Testis (tissue), 2 donors: ENCODE results near the gene PLXNB3.

ENCODE experiments used
- POLR2A ChIP-seq: fragments of 450-650 bp; IDR thresholded peaks from one replicate; pipeline ENCODE4 v1.6.1; 2017; ENCODE audit warnings: antibody characterized with exemption, mild to moderate bottlenecking, moderate library complexity
- TF ChIP-seq, protein P1 (sequence below), 3 experiments: fragments of 450-650 bp in 2 of 3; fragments of 200-600 bp in 1 of 3; sonication (generic) in 1 of 3; IDR thresholded peaks; one replicate each; pipeline ENCODE4 v1.5.1; 2016 to 2019; ENCODE audit warnings: antibody characterized with exemption in 3 of 3, mild to moderate bottlenecking in 2 of 3, moderate library complexity in 1 of 3

GRCh38 chrX:153762626-153763173 is 1.3 kb upstream of the PLXNB3 start:
- no peak for TF ChIP-seq POLR2A
- TF ChIP-seq, protein P1, sequence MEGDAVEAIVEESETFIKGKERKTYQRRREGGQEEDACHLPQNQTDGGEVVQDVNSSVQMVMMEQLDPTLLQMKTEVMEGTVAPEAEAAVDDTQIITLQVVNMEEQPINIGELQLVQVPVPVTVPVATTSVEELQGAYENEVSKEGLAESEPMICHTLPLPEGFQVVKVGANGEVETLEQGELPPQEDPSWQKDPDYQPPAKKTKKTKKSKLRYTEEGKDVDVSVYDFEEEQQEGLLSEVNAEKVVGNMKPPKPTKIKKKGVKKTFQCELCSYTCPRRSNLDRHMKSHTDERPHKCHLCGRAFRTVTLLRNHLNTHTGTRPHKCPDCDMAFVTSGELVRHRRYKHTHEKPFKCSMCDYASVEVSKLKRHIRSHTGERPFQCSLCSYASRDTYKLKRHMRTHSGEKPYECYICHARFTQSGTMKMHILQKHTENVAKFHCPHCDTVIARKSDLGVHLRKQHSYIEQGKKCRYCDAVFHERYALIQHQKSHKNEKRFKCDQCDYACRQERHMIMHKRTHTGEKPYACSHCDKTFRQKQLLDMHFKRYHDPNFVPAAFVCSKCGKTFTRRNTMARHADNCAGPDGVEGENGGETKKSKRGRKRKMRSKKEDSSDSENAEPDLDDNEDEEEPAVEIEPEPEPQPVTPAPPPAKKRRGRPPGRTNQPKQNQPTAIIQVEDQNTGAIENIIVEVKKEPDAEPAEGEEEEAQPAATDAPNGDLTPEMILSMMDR (IDR thresholded peaks at IDR 0.05), result no peak
